GM12892 (cell line): ENCODE data around the gene AFF3.
A peak's percentile ranks its signal among the peaks of the same experiment; 100 is the strongest.

Experiments used
- DNase-seq: peaks from one replicate; pipeline ENCODE4 v3.0.0; 2011; ENCODE audit not compliant: insufficient read length
- FAIRE-seq: peaks from 2 replicates; lab custom pipeline; 2011; peaks lifted over from hg19 to GRCh38; lab: Jason Lieb, UNC
- POLR2A ChIP-seq: IDR thresholded peaks from 2 replicates; pipeline ENCODE4 v1.6.1; 2011; ENCODE audit warnings: low read depth, low read length, control low read depth
- POLR2AphosphoS5 ChIP-seq: IDR thresholded peaks from 2 replicates; pipeline ENCODE4 v1.6.1; 2011; ENCODE audit warnings: low read depth, low read length, control low read depth
- TAF1 ChIP-seq: IDR thresholded peaks from 2 replicates; pipeline ENCODE4 v1.6.1; 2011; ENCODE audit warnings: low read depth, mild to moderate bottlenecking, control low read depth, low read length, borderline replicate concordance

AFF3 gene

DNA sequence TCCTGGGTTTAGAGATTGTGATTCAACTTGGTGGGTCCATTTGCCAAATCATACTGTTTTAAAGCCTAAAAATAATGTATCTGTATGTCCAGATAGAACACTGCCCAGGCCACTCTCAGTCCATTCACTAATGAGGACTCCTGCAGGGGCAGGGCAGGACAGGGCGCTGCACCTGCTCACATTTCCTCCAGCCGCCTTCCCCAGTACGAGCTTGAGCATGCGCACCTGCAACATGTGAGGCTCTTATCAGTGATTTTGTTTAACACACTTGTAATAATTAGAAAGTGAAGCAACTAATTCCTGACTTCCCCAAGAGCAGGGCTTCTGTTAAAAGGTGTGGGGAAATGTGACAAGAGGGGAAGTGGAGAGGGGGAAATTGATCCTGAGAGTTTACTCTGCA is 89.7 kb downstream of the AFF3 start:
- DNase-seq, result no peak
- no peak for FAIRE-seq
- TF ChIP-seq TAF1 (no peak), POLR2A (no peak), POLR2AphosphoS5 (no peak)

DNA sequence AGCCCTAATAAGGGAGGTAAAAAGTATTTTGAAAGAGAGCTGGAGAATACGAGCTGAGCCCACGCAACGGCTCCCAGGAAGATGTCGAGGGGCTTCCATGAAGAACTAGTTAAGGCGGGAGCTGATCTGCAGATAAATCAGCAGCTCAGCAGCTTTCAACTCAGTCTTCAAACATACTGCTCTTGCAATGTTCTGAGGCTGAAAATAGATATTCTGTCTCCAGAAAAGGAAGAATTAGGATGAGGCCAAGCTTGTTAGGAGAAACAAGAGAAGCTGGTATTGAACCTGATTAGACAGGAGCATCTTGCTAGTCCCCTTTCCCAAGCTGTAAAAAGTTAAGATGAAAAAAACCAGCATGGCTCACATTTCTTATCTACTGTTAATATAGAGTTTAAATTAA is 91.1 kb downstream of the AFF3 start:
- TF ChIP-seq POLR2A (no peak), TAF1 (no peak), POLR2AphosphoS5 (no peak)
- DNase-seq (no peak), FAIRE-seq (no peak)

DNA sequence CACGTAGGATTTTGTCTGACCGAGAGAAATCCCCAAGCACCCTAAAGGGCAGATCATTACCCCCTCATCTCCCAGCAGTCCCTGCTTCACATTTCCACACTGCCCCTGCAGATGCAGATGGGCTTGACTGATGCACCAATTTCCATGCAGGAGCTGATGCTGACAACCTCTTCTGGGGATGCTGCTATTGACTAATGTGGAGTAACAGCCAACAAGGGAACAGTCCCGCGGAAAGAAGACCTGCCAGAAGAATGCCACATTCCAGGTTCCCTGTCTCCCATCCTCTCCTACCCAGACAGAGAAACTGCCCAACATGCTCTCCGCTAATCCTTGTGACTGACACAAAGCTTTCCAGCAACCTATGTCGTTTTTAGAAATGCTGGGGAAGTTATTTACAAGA is 91.7 kb downstream of the AFF3 start:
- DNase-seq (no peak), FAIRE-seq (no peak)
- TF ChIP-seq POLR2A (no peak), TAF1 (no peak), POLR2AphosphoS5 (no peak)

DNA sequence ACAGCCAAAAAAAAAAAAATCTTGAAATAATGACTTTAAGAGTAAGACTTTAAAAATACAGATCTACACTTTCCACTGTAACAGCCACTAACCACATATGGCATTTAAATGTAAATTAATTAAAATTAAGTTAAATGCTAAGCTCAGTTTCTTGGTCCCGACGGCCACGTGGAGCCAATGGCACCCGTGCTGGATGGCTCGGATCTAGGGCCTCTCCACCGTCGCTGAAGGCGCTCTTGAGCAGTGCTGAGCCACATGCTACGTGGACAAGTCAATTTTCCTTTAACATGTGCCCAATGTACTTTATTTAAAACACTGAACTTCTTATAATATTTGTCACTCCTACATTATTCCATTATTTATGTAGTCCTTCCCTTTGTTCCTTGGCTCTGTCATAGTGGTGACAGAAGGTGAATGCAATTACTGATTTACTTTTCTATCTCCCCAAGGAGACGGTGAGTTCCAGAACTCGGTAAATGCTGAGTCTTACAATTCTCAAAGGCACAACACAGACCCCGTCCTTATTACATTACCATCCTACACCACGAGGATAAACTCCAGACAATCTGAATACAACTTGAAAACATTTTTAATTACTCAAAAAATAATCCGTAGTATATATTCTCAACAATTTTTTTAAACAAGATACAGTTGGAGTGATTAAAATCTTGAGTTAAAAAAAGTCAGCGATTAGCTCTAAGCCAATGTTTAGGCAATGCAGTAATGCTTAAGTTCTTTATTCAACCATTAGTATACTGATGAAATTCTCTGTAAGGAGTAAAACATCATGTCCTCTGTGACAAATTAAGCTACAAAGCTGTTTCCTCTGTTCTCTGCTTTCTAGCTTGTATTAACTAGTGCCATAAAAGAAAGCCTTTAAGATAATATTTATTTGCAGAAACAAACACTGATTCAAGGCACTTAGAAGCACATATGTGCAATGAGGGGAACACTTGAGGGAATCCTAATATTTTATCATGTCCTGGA is 95.1 kb downstream of the AFF3 start:
- DNase-seq (no peak), FAIRE-seq (no peak)
- no peak for TF ChIP-seq POLR2A
- no peak for TF ChIP-seq POLR2AphosphoS5
- no peak for TF ChIP-seq TAF1

DNA sequence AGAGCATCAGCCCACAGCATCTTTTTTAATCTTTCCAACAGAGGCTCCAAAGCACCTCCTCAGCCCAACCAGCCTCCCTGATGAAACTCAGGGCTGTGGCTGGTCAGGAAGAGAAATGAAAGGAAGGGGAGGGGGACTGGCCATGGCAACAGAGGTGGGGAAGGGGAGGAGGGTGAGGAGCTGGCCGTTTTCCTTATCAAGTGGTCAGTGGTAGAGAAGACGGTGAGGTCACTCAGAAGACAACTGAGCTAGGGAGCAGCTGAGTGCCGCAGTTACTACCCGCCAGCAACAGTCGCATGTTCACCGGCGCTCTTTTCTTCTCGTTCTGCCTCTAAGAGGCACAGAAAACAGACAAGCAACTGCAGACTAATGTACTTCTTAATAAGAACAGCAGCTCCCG is 97.4 kb downstream of the AFF3 start:
- FAIRE-seq (no peak), DNase-seq (no peak)

DNA sequence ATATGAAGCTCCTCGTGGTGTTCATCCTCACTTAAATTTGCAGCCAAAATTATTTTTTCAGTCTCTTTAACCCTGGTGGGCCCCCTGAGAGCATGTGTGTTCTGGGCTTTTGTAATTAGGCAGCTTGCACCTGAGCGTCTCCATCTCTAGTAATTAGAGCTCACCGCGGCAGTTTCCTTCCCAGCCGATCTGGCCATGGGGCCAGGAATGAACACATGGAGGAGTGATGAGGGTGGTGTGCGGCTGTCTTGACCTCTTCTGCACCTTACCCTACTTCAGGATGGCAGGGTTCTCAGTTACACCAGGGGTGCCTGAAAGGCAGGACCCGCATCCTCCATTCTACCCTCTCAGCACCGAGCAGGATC is 98.5 kb downstream of the AFF3 start:
- no peak for FAIRE-seq
- DNase-seq, result no peak
- TF ChIP-seq POLR2A (no peak), TAF1 (no peak), POLR2AphosphoS5 (no peak)

More for the DNA sequence above, 97.4 kb downstream of the AFF3 start:
- TF ChIP-seq POLR2A (no peak), TAF1 (no peak), POLR2AphosphoS5 (no peak)

DNA sequence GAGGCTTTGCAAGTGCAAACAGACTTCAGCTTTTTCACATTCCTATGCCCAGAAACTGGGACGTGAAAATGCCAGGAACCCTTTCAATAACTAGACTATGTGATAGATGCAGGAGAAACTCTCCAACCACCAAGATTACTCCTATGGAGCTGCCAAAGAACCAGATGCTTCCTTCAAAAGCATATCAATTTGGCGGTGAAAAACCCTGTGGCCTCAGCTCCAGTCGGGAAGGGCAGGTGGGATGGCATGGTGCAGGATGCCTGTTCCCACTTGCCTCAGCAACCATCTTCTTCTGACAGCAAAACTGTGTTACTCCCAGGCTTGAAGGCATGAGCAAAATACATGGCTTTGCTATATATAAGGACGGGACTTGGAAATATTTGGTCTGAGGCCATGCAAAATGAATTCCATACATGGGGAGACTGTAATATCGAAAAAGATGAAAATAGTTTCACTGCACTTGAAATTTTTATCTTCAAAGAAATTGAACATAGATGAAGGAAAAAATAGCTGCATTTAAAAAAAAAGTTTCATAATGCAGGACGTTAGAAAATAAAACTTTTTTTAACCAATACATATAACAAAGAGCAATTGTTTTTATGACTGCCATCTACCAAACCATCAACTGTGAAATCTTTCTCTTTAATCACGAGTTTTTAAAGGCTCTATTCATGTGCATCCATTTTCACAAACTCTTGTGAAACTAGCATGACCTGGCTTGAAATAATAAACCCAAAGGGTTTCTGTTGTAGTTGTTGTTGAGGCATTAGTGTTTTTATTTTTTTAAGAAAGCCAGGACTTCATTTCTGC is 99.1 kb downstream of the AFF3 start:
- TF ChIP-seq TAF1 (no peak), POLR2AphosphoS5 (no peak), POLR2A (no peak)
- FAIRE-seq (no peak), DNase-seq (no peak)

DNA sequence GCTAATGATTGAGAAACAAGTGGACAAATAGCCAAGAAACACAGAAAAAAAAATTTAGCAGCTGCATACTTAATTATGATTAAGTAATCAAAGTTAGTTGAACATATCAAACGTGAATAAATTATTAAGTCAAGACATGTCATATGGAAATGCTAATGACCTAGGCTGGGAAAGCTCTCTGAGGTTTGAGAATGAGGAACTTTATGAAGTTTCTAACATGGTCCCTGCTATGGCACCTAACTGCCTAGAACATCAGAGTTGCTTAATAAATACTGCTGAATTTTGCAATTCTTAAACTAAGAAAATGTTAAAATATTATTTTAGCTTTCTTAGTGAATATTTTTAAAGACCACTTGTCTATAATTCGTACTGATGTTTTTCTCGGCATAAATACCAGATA is 99.8 kb downstream of the AFF3 start:
- DNase-seq (no peak), FAIRE-seq (no peak)
- no peak for TF ChIP-seq TAF1
- no peak for TF ChIP-seq POLR2A
- TF ChIP-seq POLR2AphosphoS5, result no peak

DNA sequence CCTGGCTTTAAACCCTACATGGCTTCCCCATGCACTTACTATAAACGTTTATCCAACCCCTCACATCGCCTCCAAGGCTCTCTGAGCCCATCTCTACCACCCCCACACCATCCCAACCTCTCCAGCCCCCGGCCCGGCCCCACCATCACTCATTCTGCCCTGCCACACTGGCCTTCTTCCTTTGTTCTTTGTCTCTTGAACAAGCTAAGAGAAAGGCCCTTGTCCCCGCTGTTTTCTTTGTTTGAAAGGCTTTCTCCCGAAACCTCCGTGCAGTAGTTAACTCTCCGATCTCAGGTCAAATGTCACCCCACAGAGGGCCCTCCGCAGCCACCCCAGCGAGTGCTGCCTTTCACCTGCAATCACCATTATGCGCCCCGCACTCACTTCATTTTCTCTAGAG is 100.4 kb downstream of the AFF3 start:
- TF ChIP-seq POLR2A, result no peak
- TF ChIP-seq POLR2AphosphoS5, result no peak
- TF ChIP-seq TAF1, result no peak
- FAIRE-seq (no peak), DNase-seq (no peak)

DNA sequence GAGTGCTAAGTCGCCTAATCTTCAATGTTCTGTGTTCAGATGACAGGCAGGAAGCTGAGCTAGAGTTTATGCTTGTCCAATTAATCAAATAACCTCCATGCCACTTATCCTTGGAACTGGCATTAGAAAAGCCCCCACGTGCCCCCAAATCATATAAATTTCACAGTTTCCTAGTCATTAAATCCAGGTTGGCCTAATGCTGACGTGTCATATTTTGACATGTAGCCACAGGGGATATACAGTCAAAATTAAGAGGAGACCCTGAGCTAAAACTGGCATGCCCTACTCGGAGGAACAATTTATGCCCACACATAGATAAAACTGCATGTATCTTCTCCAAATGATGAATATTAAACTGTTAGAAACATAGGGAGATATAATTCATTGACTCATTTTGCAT is 101.0 kb downstream of the AFF3 start:
- FAIRE-seq (no peak), DNase-seq (no peak)
- TF ChIP-seq TAF1, result no peak
- TF ChIP-seq POLR2AphosphoS5, result no peak

DNA sequence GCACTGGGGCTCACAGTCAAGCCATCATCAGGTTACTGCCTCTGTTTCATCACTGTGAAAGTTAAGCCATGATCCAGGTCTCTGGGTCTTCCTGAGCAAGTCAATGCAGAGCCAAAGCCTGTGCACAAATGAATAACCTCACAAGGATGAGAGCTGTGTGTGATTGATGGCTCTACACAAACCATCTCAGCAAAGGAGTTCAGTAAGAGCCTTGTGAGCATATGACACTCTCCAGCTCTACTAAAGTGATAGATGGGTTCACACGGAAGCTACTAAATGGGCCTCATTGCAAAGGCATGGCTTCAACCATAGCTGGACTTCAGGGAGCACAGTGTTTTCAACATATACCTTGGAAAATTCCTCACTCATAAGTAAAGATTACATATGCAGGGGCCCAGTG is 101.5 kb downstream of the AFF3 start:
- DNase-seq, result no peak
- FAIRE-seq, result peak; percentile 46
- TF ChIP-seq POLR2AphosphoS5, result no peak
- no peak for TF ChIP-seq POLR2A
- TF ChIP-seq TAF1, result no peak

DNA sequence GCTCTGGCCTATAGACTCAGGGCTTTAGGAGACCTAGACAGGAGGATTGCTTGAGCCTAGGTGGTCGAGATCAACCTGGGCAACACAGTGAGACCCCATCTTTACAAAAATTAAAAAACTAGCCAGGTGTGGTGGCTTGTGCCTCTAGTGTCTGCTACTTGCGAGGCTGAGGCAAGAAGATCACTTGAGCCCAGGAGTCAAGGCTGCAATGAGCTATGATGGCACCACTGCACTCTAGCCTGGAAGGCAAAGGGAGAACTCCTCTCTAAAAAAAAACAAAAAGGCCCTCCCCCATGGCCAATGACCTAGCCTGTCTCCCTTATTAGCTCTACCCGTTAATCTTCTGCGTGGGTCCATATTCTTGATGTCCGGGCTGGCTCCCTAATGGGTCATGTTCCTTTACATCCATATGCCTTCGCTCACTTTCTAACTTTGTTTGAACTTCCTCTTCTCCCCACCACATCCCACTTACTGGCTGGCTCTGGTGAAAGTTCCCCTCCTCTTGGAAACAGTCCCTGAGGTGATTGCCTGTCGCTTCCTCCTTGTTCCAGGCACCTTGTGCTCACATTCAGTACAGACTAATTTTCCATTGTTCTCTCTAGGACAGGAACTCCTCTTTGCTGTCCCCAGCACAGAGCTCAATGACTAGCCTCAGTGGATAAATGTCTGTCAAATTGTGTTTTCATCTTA is 103.0 kb downstream of the AFF3 start:
- DNase-seq (no peak), FAIRE-seq (no peak)
- TF ChIP-seq POLR2A (no peak), POLR2AphosphoS5 (no peak)
